ENCODE measurements around the gene ADGRA3.

The ADGRA3 gene

GRCh38 chr4:22454955-22455354, 60.9 kb downstream of the ADGRA3 start:
- Histone ChIP-seq H3K27ac (replicated peaks) (no peak overlapping the region), H3K27me3 (ENCODE audit: insufficient read depth, poor library complexity, severe bottlenecking) (no peaks in the 10 kb centered on the region), H3K4me3 (replicated peaks; ENCODE audit: insufficient read depth, low read length) (no peak overlapping the region)
- DNase-seq (ENCODE audit: low read depth in 1 of 2, low spot score in 1 of 2) = no peak
- TF ChIP-seq GABPA (IDR thresholded peaks at IDR 0.05; ENCODE audit: low read depth) (no peak), SPI1 (IDR thresholded peaks at IDR 0.05; ENCODE audit: borderline replicate concordance, low read depth) (no peak), REST (IDR thresholded peaks at IDR 0.05; ENCODE audit: insufficient replicate concordance, low read depth) (no peak), POLR2AphosphoS5 (IDR thresholded peaks at IDR 0.05; ENCODE audit: low read depth) (no peak)
- TF ChIP-seq, protein P1, sequence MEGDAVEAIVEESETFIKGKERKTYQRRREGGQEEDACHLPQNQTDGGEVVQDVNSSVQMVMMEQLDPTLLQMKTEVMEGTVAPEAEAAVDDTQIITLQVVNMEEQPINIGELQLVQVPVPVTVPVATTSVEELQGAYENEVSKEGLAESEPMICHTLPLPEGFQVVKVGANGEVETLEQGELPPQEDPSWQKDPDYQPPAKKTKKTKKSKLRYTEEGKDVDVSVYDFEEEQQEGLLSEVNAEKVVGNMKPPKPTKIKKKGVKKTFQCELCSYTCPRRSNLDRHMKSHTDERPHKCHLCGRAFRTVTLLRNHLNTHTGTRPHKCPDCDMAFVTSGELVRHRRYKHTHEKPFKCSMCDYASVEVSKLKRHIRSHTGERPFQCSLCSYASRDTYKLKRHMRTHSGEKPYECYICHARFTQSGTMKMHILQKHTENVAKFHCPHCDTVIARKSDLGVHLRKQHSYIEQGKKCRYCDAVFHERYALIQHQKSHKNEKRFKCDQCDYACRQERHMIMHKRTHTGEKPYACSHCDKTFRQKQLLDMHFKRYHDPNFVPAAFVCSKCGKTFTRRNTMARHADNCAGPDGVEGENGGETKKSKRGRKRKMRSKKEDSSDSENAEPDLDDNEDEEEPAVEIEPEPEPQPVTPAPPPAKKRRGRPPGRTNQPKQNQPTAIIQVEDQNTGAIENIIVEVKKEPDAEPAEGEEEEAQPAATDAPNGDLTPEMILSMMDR (IDR thresholded peaks at IDR 0.05; ENCODE audit: insufficient read depth, low read length) = no peak

DNA sequence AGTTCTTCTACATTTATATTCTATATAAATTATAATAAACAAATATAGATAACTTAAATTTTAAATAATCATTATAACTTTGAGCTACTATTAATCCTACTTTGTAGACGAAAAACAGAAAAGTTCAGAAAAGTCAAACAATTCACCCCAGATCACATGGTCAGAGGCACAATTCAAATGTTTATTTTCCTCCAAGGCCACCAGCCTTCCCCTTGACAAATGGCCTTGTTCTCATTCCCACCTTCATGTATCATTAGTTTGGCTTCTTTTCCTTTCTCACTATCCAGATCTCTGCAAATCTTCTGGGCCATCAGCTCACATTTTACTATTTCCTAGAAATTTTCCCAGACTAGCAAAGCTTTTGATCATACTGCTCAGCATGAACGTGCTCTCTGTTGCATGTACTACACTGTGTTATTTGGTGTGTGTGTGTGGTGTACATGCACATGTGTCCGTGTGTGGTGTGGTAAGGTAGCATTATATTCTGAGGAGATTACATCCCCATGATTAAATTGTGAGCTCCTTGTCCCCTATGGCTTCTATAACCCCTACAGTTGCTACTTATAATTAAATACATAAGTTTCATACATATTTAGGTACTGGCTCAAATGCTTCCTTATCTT, 61.5 kb downstream of the ADGRA3 start:
- H3K4me3 ChIP-seq (replicated peaks; ENCODE audit: insufficient read depth, low read length) = no peak overlapping the region
- no peaks in the 10 kb centered on the region for H3K27me3 ChIP-seq (ENCODE audit: insufficient read depth, poor library complexity, severe bottlenecking)
- H3K27ac ChIP-seq (replicated peaks) = no peak overlapping the region
- no peak for DNase-seq (ENCODE audit: low read depth in 1 of 2, low spot score in 1 of 2)
- TF ChIP-seq SPI1 (IDR thresholded peaks at IDR 0.05; ENCODE audit: borderline replicate concordance, low read depth) (no peak), REST (IDR thresholded peaks at IDR 0.05; ENCODE audit: insufficient replicate concordance, low read depth) (no peak), POLR2AphosphoS5 (IDR thresholded peaks at IDR 0.05; ENCODE audit: low read depth) (no peak), GABPA (IDR thresholded peaks at IDR 0.05; ENCODE audit: low read depth) (no peak)
- TF ChIP-seq, protein P1 (IDR thresholded peaks at IDR 0.05; ENCODE audit: insufficient read depth, low read length) = no peak

DNA sequence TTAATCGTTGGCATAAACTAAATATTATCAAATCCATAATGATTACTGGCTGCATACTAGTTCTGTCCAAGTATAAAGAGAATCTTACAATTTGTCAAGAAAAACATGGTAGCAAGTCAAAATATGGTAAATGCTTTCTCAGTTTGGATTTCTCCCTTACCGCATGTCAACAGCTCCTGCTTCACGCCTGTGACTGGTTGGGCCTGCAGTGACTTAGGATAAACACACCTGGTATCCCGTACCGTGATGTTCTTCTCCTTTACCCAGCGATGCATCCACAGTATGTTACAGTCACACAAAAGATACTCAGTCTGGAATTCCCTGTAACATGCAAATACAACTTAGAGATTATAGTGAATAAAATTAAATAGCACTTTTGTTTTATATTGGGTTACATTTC, 71.1 kb downstream of the ADGRA3 start:
- no peak overlapping the region for H3K27ac ChIP-seq (replicated peaks)
- no peaks in the 10 kb centered on the region for H3K27me3 ChIP-seq (ENCODE audit: insufficient read depth, poor library complexity, severe bottlenecking)
- DNase-seq (ENCODE audit: low read depth in 1 of 2, low spot score in 1 of 2) = no peak
- H3K4me3 ChIP-seq (replicated peaks; ENCODE audit: insufficient read depth, low read length) = no peak overlapping the region
- TF ChIP-seq SPI1 (IDR thresholded peaks at IDR 0.05; ENCODE audit: borderline replicate concordance, low read depth) (no peak), POLR2AphosphoS5 (IDR thresholded peaks at IDR 0.05; ENCODE audit: low read depth) (no peak), REST (IDR thresholded peaks at IDR 0.05; ENCODE audit: insufficient replicate concordance, low read depth) (no peak), GABPA (IDR thresholded peaks at IDR 0.05; ENCODE audit: low read depth) (no peak)
- TF ChIP-seq, protein P1 (IDR thresholded peaks at IDR 0.05; ENCODE audit: insufficient read depth, low read length) = no peak
